ENCODE results near the gene METTL13.

DNA sequence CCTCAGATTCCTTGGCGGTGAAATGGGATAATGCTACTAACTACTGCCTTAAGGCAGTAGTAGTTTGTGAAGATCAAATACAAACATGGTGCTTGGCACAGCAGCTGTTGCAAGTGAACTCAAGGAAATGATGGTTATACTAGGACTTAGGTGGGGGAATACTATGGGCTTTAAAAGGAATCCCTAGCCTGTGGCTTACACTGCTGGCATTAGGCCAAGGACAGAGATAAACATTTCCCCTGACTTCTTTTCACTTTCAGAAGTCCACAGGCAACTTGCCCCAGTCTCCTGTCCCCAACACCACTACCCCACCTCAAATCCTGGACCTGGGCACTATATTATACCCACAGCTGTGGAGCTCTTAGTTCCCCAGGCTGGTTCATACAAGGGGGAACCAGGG lies 26.5 kb upstream of the METTL13 start:
- TF ChIP-seq, protein P1, sequence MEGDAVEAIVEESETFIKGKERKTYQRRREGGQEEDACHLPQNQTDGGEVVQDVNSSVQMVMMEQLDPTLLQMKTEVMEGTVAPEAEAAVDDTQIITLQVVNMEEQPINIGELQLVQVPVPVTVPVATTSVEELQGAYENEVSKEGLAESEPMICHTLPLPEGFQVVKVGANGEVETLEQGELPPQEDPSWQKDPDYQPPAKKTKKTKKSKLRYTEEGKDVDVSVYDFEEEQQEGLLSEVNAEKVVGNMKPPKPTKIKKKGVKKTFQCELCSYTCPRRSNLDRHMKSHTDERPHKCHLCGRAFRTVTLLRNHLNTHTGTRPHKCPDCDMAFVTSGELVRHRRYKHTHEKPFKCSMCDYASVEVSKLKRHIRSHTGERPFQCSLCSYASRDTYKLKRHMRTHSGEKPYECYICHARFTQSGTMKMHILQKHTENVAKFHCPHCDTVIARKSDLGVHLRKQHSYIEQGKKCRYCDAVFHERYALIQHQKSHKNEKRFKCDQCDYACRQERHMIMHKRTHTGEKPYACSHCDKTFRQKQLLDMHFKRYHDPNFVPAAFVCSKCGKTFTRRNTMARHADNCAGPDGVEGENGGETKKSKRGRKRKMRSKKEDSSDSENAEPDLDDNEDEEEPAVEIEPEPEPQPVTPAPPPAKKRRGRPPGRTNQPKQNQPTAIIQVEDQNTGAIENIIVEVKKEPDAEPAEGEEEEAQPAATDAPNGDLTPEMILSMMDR (tag by site-specific recombination; IDR thresholded peaks at IDR 0.05): no peak
- TF ChIP-seq SP7 (tag by site-specific recombination; IDR thresholded peaks at IDR 0.05): no peak

All from HEK293 (cell line).